K562 (cell line): ENCODE results near the gene SEPTIN2. TPM values are rescaled to one million over a fixed set of nuclear protein-coding genes. Genes with fewer than 3 reads are reported as not detected.

Source experiments
- ATAC-seq: fragments of 200-7000 bp; cut with Tn5 transposase; 3 replicates; pipeline ENCODE4 v1.9.1; 2020; ENCODE audit warnings: moderate library complexity
- BruUV-seq: library from RNA; stranded (reverse); fragments of 400-500 nt; replicated peaks from 2 replicates; lab custom pipeline; 2021; lab: Mats Ljungman, UMichigan
- CTCF ChIA-PET: fragments of 300-600 bp; formaldehyde crosslinking; extraction: SDS; loops from one replicate; lab custom pipeline; 2021; ENCODE audit warnings: low intra/inter-chr PET ratio; lab: Yijun Ruan, JAX
- POLR2A ChIA-PET: fragments of 300-600, 350-650 bp; sonication (Branson Sonifier 250); formaldehyde crosslinking; extraction: SDS; loops from one replicate; lab custom pipeline; 2021; ENCODE audit warnings: antibody characterized with exemption, inconsistent platforms; lab: Yijun Ruan, JAX
- DNase-seq, 4 experiments: peaks; one replicate each; pipeline versions ENCODE4 v3.0.0 to v3.0.0-alpha.2; 2011 to 2018; ENCODE audit warnings: low spot score in 3 of 4, mixed read lengths in 3 of 4; ENCODE audit errors: extremely low read depth in 1 of 4
- FAIRE-seq: peaks from 2 replicates; lab custom pipeline; 2011; peaks lifted over from hg19 to GRCh38; lab: Jason Lieb, UNC
- H2AFZ ChIP-seq: 2 replicates; pipeline ENCODE4 v1.6.0; 2011; ENCODE audit warnings: low read depth, low read length, control low read depth, inconsistent platforms
- H3K27ac ChIP-seq: fragments of 200-600 bp; 3 replicates; pipeline ENCODE4 v1.8.0; 2011; ENCODE audit warnings: low read depth, mild to moderate bottlenecking, control low read depth, inconsistent platforms, low read length, moderate library complexity, mixed read lengths; ENCODE audit errors: extremely low read depth
- H3K27me3 ChIP-seq, 2 experiments: fragments of 300-600 bp in 1 of 2; 2 replicates in 1 of 2; 3 replicates in 1 of 2; pipeline versions ENCODE4 v1.6.0 to v1.8.0; 2011; ENCODE audit warnings: inconsistent platforms in 2 of 2, low read length in 2 of 2, mild to moderate bottlenecking in 1 of 2, mixed read lengths in 1 of 2, moderate library complexity in 1 of 2; ENCODE audit not compliant: control insufficient read depth in 2 of 2, insufficient read depth in 2 of 2
- H3K36me3 ChIP-seq: fragments of 300-600 bp; 3 replicates; pipeline ENCODE4 v1.8.0; 2011; ENCODE audit warnings: mild to moderate bottlenecking, low read length, inconsistent platforms; ENCODE audit not compliant: control insufficient read depth, insufficient read depth
- H3K4me1 ChIP-seq, 2 experiments: fragments of 200-600 bp in 1 of 2; replicated peaks in 1 of 2; 2 replicates in 1 of 2; 3 replicates in 1 of 2; pipeline versions ENCODE4 v1.5.1 to v1.8.0; 2011; ENCODE audit warnings: inconsistent platforms in 2 of 2, low read length in 2 of 2, mild to moderate bottlenecking in 1 of 2, mixed read lengths in 1 of 2, moderate library complexity in 1 of 2; ENCODE audit not compliant: control insufficient read depth in 2 of 2, insufficient read depth in 2 of 2
- H3K4me2 ChIP-seq: 2 replicates; pipeline ENCODE4 v1.6.1; 2011; ENCODE audit warnings: low read length, control low read depth, inconsistent platforms, mixed read lengths; ENCODE audit not compliant: insufficient read depth
- H3K4me3 ChIP-seq: fragments of 200-600 bp; sonication (generic), shearing (Covaris generic); 2 replicates; pipeline ENCODE4 v1.5.1; 2016; ENCODE audit warnings: control low read depth, inconsistent platforms
- H3K79me2 ChIP-seq: fragments of 200-600 bp; 3 replicates; pipeline ENCODE4 v1.8.0; 2011; ENCODE audit warnings: low read length, inconsistent platforms; ENCODE audit not compliant: control insufficient read depth, insufficient read depth
- H3K9ac ChIP-seq, 2 experiments: 2 replicates each; pipeline versions ENCODE4 v1.6.0 to v1.6.1; 2011; ENCODE audit warnings: low read depth in 2 of 2, low read length in 2 of 2, control low read depth in 1 of 2, inconsistent platforms in 1 of 2, mild to moderate bottlenecking in 1 of 2, mixed read lengths in 1 of 2; ENCODE audit not compliant: insufficient read depth in 1 of 2
- H3K9me1 ChIP-seq: one replicate; pipeline ENCODE4 v1.6.0; 2011; ENCODE audit warnings: inconsistent platforms, mild to moderate bottlenecking, low read length, moderate library complexity; ENCODE audit not compliant: control insufficient read depth, insufficient read depth
- H3K9me3 ChIP-seq: replicated peaks from 2 replicates; pipeline ENCODE4 v1.5.1; 2011; ENCODE audit warnings: low read depth, low read length, inconsistent platforms; ENCODE audit not compliant: control insufficient read depth, insufficient read depth
- H4K20me1 ChIP-seq: replicated peaks from 2 replicates; pipeline ENCODE4 v1.6.1; 2011; ENCODE audit warnings: low read length, inconsistent platforms, mixed read lengths; ENCODE audit not compliant: control insufficient read depth, insufficient read depth
- FOXK2 ChIP-seq, 2 experiments: fragments of 450-650 bp; IDR thresholded peaks in 1 of 2; conservative IDR thresholded peaks in 1 of 2; 2 replicates each; pipeline ENCODE4 v1.6.1; 2016; ENCODE audit warnings: low read depth in 2 of 2, mild to moderate bottlenecking in 1 of 2
- POU5F1 ChIP-seq: fragments of 150-350 bp; IDR thresholded peaks from 2 replicates; pipeline ENCODE4 v1.6.1; 2014; ENCODE audit warnings: borderline replicate concordance, low read length, low read depth, mild to moderate bottlenecking; ENCODE audit not compliant: partially characterized antibody
- RBM34 ChIP-seq: fragments of 200-400 bp; formaldehyde crosslinking; IDR thresholded peaks from 2 replicates; pipeline ENCODE4 v1.6.1; 2018; ENCODE audit warnings: low read length, borderline replicate concordance; ENCODE audit not compliant: insufficient read depth
- RREB1 ChIP-seq: fragments of 250-450 bp; sonication (Bioruptor Pico); IDR thresholded peaks from 2 replicates; pipeline ENCODE4 v1.4.0; 2020
- TFAM ChIP-seq: fragments of 250-450 bp; sonication (Bioruptor Pico); conservative IDR thresholded peaks from 2 replicates; pipeline ENCODE4 v1.5.0; 2021; ENCODE audit warnings: mild to moderate bottlenecking, moderate library complexity
- XRCC5 ChIP-seq: fragments of 200-400 bp; formaldehyde crosslinking; IDR thresholded peaks from 2 replicates; pipeline ENCODE4 v1.6.1; 2017; ENCODE audit warnings: low read depth, mild to moderate bottlenecking, low read length
- ZBTB33 ChIP-seq: sonication (generic); formaldehyde crosslinking; IDR thresholded peaks from 2 replicates; pipeline ENCODE4 v1.8.1; 2023; ENCODE audit warnings: mild to moderate bottlenecking, missing genetic modification reagents
- WGBS: fragments of 100-300 bp; shearing (Covaris generic); methylation state at CpG from one replicate; pipeline ENCODE4 v1.1.6; 2016; ENCODE audit warnings: low coverage, mixed read lengths; ENCODE audit not compliant: insufficient coverage; ENCODE audit errors: missing lambda C conversion rate; 5-methylcytosine and 5-hydroxymethylcytosine counted together
- in situ Hi-C: fragments of 300-500 bp; cut with MboI; formaldehyde crosslinking; loops from 4 replicates; pipeline ENCODE4 v1.15.0; 2018; ENCODE audit warnings: inconsistent platforms, mixed read lengths
- intact Hi-C: fragments of 100-400 bp; cut with micrococcal nuclease; formaldehyde crosslinking; loops from 2 replicates; pipeline ENCODE4 v1.14.2; 2022
- polyA plus RNA-seq, 8 experiments: library from polyadenylated mRNA; depleted of rRNA in 4 of 8; stranded (reverse) in 5 of 8; unstranded in 3 of 8; fragments of >200 nt; fragmentation: Nextera tagmentation in 2 of 8; fragmentation: Illumina TruSeq in 1 of 8; extraction: Ambion mirVana in 2 of 8; extraction: Trizol in 1 of 8; gene quantifications; 2 replicates each; pipeline versions ENCODE4 v1.2.1 to v1.2.3, GENCODE V29; 2011 to 2014; ENCODE audit warnings: inconsistent platforms in 1 of 8, missing spikeins in 1 of 8
- total RNA-seq, 7 experiments: library from RNA; depleted of rRNA in 6 of 7; stranded (reverse); fragments of >200 nt in 6 of 7; fragmentation: Illumina TruSeq in 2 of 7; extraction: Trizol in 2 of 7; gene quantifications; 2 replicates each; pipeline versions ENCODE4 v1.2.1 to v1.2.3, GENCODE V29; 2011 to 2021; ENCODE audit warnings: low replicate concordance in 1 of 7

SEPTIN2 gene
- total and polyA plus RNA-seq, 9 of the 15 experiments (the other 6 are each of a cell fraction or from before 2014, with no cell fraction given) = 121 to 367 (median 166) TPM

- H4K20me1 ChIP-seq = peaks cover 22% of the 10 kb centered on the region
- H3K4me3 ChIP-seq = no peak overlapping the region
- no peak for ATAC-seq
- no peak overlapping the region for H3K4me2 ChIP-seq
- peak overlapping the region in 1 of 2 experiments; percentile 78; a peak in 2 of 4 replicates for H3K9ac ChIP-seq
- H3K36me3 ChIP-seq = peaks cover 53% of the 10 kb centered on the region; the same call in 2 of the 3 replicates
- ChIA-PET CTCF (no interaction called here), POLR2A (interaction anchor here (0.6 to 1.4 kb wide), 5 partner anchors 9 to 597 kb away, joined by 3 to 5 read pairs (median 4); no protein-coding TSS in a partner anchor)
- intact Hi-C loops = no loop called here
- WGBS = 90% methylated on average over 11 of the region's 15 CpGs
- in situ Hi-C loops = no loop called here
- FAIRE-seq = no peak
- no TSS peak for BruUV-seq
- H2AFZ ChIP-seq = no peak overlapping the region
- no peaks in the 10 kb centered on the region for H3K9me3 ChIP-seq
- no peak for DNase-seq
- TF ChIP-seq RBM34 (no peak), FOXK2 (conservative IDR thresholded peaks at IDR 0.05 in 1 of 2, IDR thresholded peaks at IDR 0.05 in 1 of 2; ENCODE audit: low read depth in 2 of 2) (no peak), RREB1 (no peak), ZBTB33 (CRISPR knock-in tag) (no peak), TFAM (CRISPR knock-in tag) (no peak), XRCC5 (no peak), POU5F1 (no peak)
- peaks cover 77% of the 10 kb centered on the region for H3K79me2 ChIP-seq
- no peaks in the 10 kb centered on the region for H3K27me3 ChIP-seq
- peaks cover 0 to 18% of the 10 kb centered on the region in 2 experiments; a peak in 4 of 5 replicates for H3K4me1 ChIP-seq
- no peaks in the 10 kb centered on the region for H3K9me1 ChIP-seq
- H3K27ac ChIP-seq = no peak overlapping the region
Measured at GRCh38 chr2:241269707-241270520, 45.8 kb upstream of the SEPTIN2 start.
